AG04449 (cell line): ENCODE results near the gene MAB21L3.
"Not testable (repeated sequence)": the region's sequence is repeated elsewhere in the genome, so short reads cannot be mapped to it uniquely, and the experiment has no call there.

Experiments used
- CTCF ChIA-PET: fragments of 350-600 bp; formaldehyde crosslinking; extraction: SDS; loops from one replicate; lab custom pipeline; 2021; ENCODE audit warnings: antibody characterized with exemption; lab: Yijun Ruan, JAX
- POLR2A ChIA-PET: fragments of 400-600, 350-600 bp; formaldehyde crosslinking; extraction: SDS; loops from one replicate; lab custom pipeline; 2020; ENCODE audit warnings: antibody characterized with exemption, inconsistent platforms; lab: Yijun Ruan, JAX
- DNase-seq: peaks from one replicate; pipeline ENCODE4 v3.0.0-alpha.2; 2010; ENCODE audit warnings: low read depth, low spot score
- H3K4me3 ChIP-seq: 2 replicates; pipeline ENCODE4 v1.5.1; 2011; ENCODE audit warnings: low read depth, mild to moderate bottlenecking, control low read depth, low read length
- TF ChIP-seq, protein P1 (sequence below): IDR thresholded peaks from one replicate; pipeline ENCODE4 v1.5.1; 2011; ENCODE audit warnings: mild to moderate bottlenecking, moderate library complexity, low read length, control low read depth, inconsistent platforms; ENCODE audit not compliant: insufficient read depth; ENCODE audit errors: missing control alignments

MAB21L3 gene

DNA sequence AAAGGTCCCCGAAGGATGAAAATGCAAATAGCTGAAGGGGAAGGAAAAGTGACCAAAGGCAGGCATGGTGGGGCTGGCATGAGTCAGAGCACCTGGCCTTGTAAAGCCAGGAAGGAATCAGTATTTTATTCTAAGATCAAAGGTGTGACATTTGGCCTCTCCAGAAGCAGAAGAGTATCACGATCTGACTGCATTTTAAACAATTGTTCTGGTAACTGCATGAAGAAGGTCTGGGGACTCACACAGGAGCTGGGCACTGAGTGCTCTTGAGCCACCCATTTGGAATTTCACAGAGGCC, 23.2 kb downstream of the MAB21L3 start:
- CTCF ChIA-PET = interaction anchor here (1.7 to 2.7 kb wide), 2 partner anchors 9 to 351 kb away, joined by 10 to 11 read pairs; no protein-coding TSS in a partner anchor
- TF ChIP-seq, protein P1, sequence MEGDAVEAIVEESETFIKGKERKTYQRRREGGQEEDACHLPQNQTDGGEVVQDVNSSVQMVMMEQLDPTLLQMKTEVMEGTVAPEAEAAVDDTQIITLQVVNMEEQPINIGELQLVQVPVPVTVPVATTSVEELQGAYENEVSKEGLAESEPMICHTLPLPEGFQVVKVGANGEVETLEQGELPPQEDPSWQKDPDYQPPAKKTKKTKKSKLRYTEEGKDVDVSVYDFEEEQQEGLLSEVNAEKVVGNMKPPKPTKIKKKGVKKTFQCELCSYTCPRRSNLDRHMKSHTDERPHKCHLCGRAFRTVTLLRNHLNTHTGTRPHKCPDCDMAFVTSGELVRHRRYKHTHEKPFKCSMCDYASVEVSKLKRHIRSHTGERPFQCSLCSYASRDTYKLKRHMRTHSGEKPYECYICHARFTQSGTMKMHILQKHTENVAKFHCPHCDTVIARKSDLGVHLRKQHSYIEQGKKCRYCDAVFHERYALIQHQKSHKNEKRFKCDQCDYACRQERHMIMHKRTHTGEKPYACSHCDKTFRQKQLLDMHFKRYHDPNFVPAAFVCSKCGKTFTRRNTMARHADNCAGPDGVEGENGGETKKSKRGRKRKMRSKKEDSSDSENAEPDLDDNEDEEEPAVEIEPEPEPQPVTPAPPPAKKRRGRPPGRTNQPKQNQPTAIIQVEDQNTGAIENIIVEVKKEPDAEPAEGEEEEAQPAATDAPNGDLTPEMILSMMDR = no peak

DNA sequence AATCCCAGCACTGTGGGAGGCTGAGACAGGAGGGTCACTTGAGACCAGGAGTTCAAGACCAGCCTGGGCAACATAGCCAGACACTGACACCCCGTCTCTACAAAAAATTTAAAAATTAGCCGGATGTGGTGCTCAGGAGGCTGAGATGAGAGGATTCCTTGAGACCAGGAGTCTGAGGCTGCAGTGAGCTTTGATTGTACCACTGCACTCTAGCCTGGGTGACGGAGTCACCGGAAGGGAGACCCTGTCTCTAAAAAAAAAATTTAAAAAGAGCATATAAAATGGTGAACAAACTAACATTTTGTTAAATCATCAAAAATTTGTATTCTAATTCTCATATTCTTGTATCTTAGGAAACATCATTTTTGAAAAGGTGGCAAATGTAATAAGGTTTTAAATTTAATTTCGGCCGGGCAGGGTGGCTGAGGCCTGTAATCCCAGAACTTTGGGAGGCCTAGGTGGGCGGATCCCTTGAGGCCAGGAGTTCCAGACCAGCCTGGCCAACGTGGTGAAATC, 27.1 kb downstream of the MAB21L3 start:
- H3K4me3 ChIP-seq = no peak overlapping the region
- no peak for DNase-seq
- TF ChIP-seq, protein P1 = no peak
- ChIA-PET CTCF (interaction anchor here (0.7 to 17.7 kb wide), 33 partner anchors 8 to 599 kb away, joined by 3 to 1029 read pairs (median 5); no protein-coding TSS in a partner anchor), POLR2A (interaction anchor here (0.8 kb wide), 1 partner anchor 361 kb away, joined by 3 read pairs; no protein-coding TSS in a partner anchor)

More for the DNA sequence above, 23.2 kb downstream of the MAB21L3 start:
- POLR2A ChIA-PET = no interaction called here
- no peak overlapping the region for H3K4me3 ChIP-seq
- no peak for DNase-seq

DNA sequence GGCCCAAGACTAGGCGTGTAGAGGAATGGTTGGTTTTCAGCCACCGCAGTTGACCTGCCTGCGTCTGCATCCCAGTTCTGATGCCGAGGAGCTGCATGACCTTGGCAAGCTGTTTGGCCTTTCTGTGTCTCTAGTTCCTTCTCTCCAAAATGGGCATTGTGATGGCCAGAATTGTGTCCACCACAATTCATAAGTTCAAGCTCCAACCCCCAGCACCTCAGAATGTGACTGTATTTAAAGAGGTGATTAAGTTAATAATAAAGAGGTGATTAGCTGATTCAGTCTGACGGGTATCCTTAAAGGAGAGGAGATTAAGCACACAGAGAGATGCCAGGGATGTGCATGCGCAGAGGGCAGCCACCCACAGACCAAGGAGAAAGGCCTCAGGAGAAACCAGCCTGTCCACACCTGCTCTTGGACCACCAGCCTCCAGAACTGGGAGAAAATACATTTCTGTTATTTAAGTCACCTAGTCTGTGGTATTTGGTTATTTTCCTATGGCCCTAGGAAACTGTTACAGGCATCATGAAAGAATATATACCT, 28.5 kb downstream of the MAB21L3 start:
- CTCF ChIA-PET = interaction anchor here (1.0 to 17.7 kb wide), 33 partner anchors 9 to 457 kb away, joined by 3 to 1029 read pairs (median 5); no protein-coding TSS in a partner anchor
- DNase-seq = no peak
- TF ChIP-seq, protein P1 = no peak
- POLR2A ChIA-PET = no interaction called here
- no peak overlapping the region for H3K4me3 ChIP-seq

DNA sequence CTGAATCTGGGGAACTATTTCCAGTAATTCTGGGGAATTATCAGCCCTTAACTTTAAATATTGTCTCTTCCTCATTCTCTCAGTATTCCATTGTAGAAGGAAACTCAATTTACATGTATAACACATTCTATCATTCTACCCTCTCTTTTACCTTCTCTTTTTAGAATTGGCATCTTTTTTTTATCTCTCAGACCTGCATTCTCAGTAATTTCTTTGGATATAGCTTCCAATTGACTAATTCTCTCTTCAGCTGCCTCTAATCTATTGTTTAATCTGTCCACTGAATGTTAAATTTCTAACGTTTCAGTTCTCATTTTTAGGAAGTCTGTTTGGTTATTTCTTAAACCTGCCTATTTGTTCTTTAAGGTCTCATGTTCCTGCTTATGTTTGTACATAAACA, 33.0 kb downstream of the MAB21L3 start:
- no peak for DNase-seq
- ChIA-PET POLR2A (no interaction called here), CTCF (interaction anchor here (17.7 kb wide), 1 partner anchor 352 kb away, joined by 1029 read pairs; no protein-coding TSS in a partner anchor)
- no peak overlapping the region for H3K4me3 ChIP-seq
- TF ChIP-seq, protein P1 = no peak

DNA sequence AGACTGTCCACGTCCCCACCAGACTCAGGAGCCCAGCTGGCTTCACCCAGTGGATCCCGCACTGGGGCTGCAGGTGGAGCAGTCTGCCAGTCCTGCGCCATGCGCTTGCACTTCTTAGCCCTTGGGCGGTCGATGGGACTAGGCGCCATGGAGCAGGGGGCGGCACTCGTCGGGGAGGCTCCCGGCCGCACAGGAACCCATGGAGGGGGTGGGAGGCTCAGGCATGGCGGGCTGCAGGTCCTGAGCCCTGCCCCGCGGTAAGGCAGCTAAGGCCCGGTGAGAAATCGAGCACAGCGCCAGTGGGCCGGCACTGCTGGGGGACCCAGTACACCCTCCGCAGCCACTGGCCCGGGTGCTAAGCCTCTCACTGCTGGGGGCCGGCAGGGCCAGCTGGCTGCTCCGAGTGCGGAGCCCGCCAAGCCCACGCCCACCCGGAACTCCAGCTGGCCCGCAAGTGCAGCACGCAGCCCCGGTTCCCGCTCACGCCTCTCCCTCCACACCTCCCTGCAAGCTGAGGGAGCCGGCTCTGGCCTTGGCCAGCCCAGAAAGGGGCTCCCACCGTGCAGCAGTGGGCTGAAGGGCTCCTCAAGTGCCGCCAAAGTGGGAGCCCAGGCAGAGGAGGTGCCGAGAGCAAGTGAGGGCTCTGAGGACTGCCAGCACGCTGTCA, 35.4 kb downstream of the MAB21L3 start:
- POLR2A ChIA-PET, DNase-seq, H3K4me3 ChIP-seq: not testable (repeated sequence)
- CTCF ChIA-PET = interaction anchor here (1.0 to 17.7 kb wide), 4 partner anchors 6 to 349 kb away, joined by 3 to 1029 read pairs (median 40); no protein-coding TSS in a partner anchor

DNA sequence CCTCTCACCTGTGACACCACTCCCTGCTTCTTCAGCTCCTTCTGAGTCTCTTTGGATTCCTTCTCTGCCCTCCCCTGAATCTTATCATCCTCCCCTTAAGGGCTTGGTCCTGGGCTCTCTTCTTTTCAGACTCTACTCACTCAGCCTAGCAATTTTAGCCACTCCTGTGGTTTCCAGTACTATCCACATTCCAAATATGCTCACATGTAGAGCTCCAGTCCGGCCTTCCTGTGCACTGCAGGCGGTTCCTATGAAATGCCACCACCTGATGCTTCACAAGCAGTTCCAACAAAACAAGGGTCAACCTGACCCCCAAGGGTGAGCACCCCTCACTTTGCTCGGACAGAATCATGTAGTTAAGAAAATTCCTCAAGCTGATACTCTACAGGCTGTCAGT, 35.9 kb downstream of the MAB21L3 start:
- POLR2A ChIA-PET = no interaction called here
- TF ChIP-seq, protein P1 = no peak
- CTCF ChIA-PET = interaction anchor here (1.0 to 17.7 kb wide), 5 partner anchors 7 to 349 kb away, joined by 3 to 1029 read pairs (median 4); no protein-coding TSS in a partner anchor
- no peak for DNase-seq
- H3K4me3 ChIP-seq = no peak overlapping the region
